GM23248 (cell line): Measurements from ENCODE around the gene UAP1L1. TPM values are rescaled to one million over a fixed set of nuclear protein-coding genes. Genes with fewer than 3 reads are reported as not detected.
A peak's percentile ranks its signal among the peaks of the same experiment; 100 is the strongest.

Experiments
- DNase-seq: peaks from one replicate; pipeline ENCODE4 v3.0.0-alpha.2; 2015
- H2AFZ ChIP-seq: fragments of 200-600 bp; sonication (generic); 2 replicates; pipeline ENCODE4 v1.6.1; 2016; ENCODE audit warnings: antibody characterized with exemption
- H3F3A ChIP-seq: fragments of 200-600 bp; sonication (generic); 2 replicates; pipeline ENCODE4 v1.6.1; 2016; ENCODE audit warnings: mild to moderate bottlenecking, antibody characterized with exemption, mixed run types; ENCODE audit not compliant: insufficient read depth
- H3K27ac ChIP-seq: fragments of 200-600 bp; sonication (generic); 2 replicates; pipeline ENCODE4 v1.5.1; 2016; ENCODE audit warnings: mild to moderate bottlenecking
- H3K27me3 ChIP-seq: fragments of 200-600 bp; sonication (generic); replicated peaks from 2 replicates; pipeline ENCODE4 v1.6.1; 2016; ENCODE audit warnings: mild to moderate bottlenecking; ENCODE audit not compliant: insufficient read depth
- H3K36me3 ChIP-seq: fragments of 200-600 bp; sonication (generic); 2 replicates; pipeline ENCODE4 v1.6.1; 2016; ENCODE audit warnings: low read depth, mild to moderate bottlenecking
- H3K4me1 ChIP-seq: fragments of 200-600 bp; sonication (generic); 2 replicates; pipeline ENCODE4 v1.6.1; 2016; ENCODE audit warnings: mild to moderate bottlenecking; ENCODE audit not compliant: insufficient read depth
- H3K4me2 ChIP-seq: fragments of 200-600 bp; sonication (generic); one replicate; pipeline ENCODE4 v1.6.1; 2016; ENCODE audit warnings: mild to moderate bottlenecking; ENCODE audit not compliant: unreplicated experiment
- H3K4me3 ChIP-seq: fragments of 200-600 bp; sonication (generic); 2 replicates; pipeline ENCODE4 v1.5.1; 2016; ENCODE audit warnings: mild to moderate bottlenecking
- H3K79me2 ChIP-seq: fragments of 200-600 bp; sonication (generic); 2 replicates; pipeline ENCODE4 v1.6.1; 2016; ENCODE audit warnings: mild to moderate bottlenecking; ENCODE audit not compliant: insufficient read depth
- H3K9ac ChIP-seq: fragments of 200-600 bp; sonication (generic); 2 replicates; pipeline ENCODE4 v1.6.1; 2016; ENCODE audit warnings: mild to moderate bottlenecking
- H3K9me2 ChIP-seq: fragments of 200-600 bp; sonication (generic); 2 replicates; pipeline ENCODE4 v1.6.1; 2016; ENCODE audit warnings: mixed run types, mild to moderate bottlenecking, moderate library complexity; ENCODE audit not compliant: insufficient read depth
- H3K9me3 ChIP-seq: fragments of 200-600 bp; sonication (generic); one replicate; pipeline ENCODE4 v1.6.1; 2017; ENCODE audit warnings: low read depth
- H4K20me1 ChIP-seq: fragments of 200-600 bp; sonication (generic); 2 replicates; pipeline ENCODE4 v1.6.0; 2016; ENCODE audit not compliant: insufficient read depth
- EZH2 ChIP-seq: fragments of 200-600 bp; sonication (generic); IDR thresholded peaks from 2 replicates; pipeline ENCODE4 v1.6.1; 2018; ENCODE audit warnings: antibody characterized with exemption, mild to moderate bottlenecking; ENCODE audit not compliant: insufficient read depth, poor library complexity, severe bottlenecking
- EZH2phosphoT487 ChIP-seq: fragments of 200-600 bp; sonication (generic); IDR thresholded peaks from 2 replicates; pipeline ENCODE4 v1.6.1; 2018; ENCODE audit warnings: antibody characterized with exemption, moderate library complexity, mild to moderate bottlenecking, low read depth; ENCODE audit not compliant: insufficient read depth
- WGBS, 2 experiments: methylation state at CpG; one replicate each; pipeline ENCODE4 v1.1.6; 2015 to 2017; ENCODE audit warnings: low lambda C conversion rate in 2 of 2, low coverage in 1 of 2; ENCODE audit errors: missing lambda C conversion rate in 2 of 2; 5-methylcytosine and 5-hydroxymethylcytosine counted together
- in situ Hi-C: fragments of 300-500 bp; cut with MboI; formaldehyde crosslinking; loops from 2 replicates; pipeline ENCODE4 v1.15.0; 2020
- polyA plus RNA-seq: library from polyadenylated mRNA; unstranded; fragments of >200 nt; fragmentation: Nextera tagmentation; extraction: Ambion mirVana; gene quantifications from 2 replicates; pipeline ENCODE4 v1.2.1, GENCODE V29; 2016
- total RNA-seq: library from RNA; depleted of rRNA; stranded (reverse); fragments of >200 nt; shearing (Covaris generic); gene quantifications from 2 replicates; pipeline ENCODE4 v1.2.3, GENCODE V29; 2014

The UAP1L1 gene
- total and polyA plus RNA-seq, 2 experiments from 2014 or later: 4.3 to 5.7 TPM

DNA sequence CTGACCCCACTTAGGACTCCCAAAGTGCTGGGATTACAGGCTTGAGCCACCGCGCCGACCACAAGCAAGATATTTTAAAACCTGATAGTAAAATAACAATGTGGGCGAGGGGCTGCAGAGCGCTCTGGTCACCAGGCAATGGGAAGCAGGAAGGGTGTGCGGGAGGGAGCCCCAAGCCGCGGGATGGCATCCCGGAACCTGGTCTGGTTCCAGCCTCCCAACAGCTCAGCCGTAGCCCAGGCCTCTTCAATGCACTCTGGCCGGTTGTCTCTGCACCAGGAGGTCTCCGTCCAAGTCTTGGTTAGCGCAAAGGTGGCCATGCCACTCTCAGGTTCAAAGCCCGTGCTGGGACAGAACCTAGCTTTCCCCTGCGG, 694 bp upstream of the UAP1L1 start:
- H3K4me1 ChIP-seq: no peaks in the 10 kb centered on the region
- in situ Hi-C loops: no loop called here
- no peaks in the 10 kb centered on the region for H3K27me3 ChIP-seq
- H3K36me3 ChIP-seq: 0 out of 2 replicates have a peak, but pooled peaks cover 2% of the 10 kb centered on the region
- WGBS, 2 experiments: 76 to 81% methylated on average over 15 of the region's 15 CpGs
- H3K9me3 ChIP-seq: no peaks in the 10 kb centered on the region
- DNase-seq: no peak
- peak overlapping the region; percentile 55; the same call in 1 of the 2 replicates for H3K9ac ChIP-seq
- peaks cover 6% of the 10 kb centered on the region; the same call in 1 of the 2 replicates for H3K79me2 ChIP-seq
- H3K4me3 ChIP-seq: peak overlapping the region; percentile 79
- H2AFZ ChIP-seq: peak overlapping the region; percentile 74
- no peaks in the 10 kb centered on the region for H4K20me1 ChIP-seq
- H3K27ac ChIP-seq: no peak overlapping the region
- H3K4me2 ChIP-seq: peak overlapping the region; percentile 70
- H3F3A ChIP-seq: peaks cover 5% of the 10 kb centered on the region; the same call in 1 of the 2 replicates
- no peaks in the 10 kb centered on the region for H3K9me2 ChIP-seq
- TF ChIP-seq EZH2 (no peak), EZH2phosphoT487 (no peak)

DNA sequence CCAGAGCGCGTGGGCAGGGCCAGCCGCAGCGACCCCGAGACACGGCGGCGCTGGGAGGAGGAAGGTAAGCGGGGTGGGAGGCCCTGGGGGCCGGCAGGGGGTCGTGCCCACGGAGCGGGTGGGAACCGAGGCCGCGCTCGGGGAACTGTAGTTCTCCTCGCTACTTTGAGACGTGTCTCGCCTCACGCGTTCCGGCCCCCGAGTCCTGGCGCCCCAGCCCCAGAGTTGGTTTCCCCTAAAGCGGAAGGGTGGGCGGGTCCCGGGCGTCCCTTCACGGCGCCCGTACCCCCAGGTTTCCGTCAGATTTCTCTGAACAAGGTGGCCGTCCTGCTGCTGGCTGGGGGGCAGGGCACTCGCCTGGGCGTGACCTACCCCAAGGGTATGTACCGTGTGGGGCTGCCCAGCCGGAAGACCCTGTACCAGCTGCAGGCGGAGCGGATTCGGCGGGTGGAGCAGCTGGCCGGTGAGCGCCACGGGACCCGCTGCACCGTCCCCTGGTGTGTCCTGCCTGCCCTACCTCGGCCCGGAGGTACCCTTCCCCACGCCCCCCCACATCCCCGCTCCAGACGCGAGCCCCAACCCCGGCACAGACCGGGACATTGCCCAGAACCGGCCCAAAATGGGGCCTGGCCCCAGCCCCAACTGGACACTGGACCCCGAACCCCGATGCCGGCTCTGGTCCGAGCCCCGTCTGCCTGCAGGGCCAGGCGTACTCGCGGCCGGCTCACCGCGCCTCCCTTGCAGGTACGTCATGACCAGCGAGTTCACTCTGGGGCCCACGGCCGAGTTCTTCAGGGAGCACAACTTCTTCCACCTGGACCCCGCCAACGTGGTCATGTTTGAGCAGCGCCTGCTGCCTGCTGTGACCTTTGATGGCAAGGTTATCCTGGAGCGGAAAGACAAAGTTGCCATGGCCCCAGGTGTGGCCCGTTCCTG, 709 bp downstream of the UAP1L1 start:
- Histone ChIP-seq H3F3A (peaks cover 11% of the 10 kb centered on the region), H3K9me3 (no peaks in the 10 kb centered on the region), H3K27me3 (no peaks in the 10 kb centered on the region), H3K9me2 (no peaks in the 10 kb centered on the region), H3K27ac (no peak overlapping the region), H3K36me3 (0 out of 2 replicates have a peak, but pooled peaks cover 2% of the 10 kb centered on the region), H3K9ac (peak overlapping the region; percentile 68), H3K79me2 (peaks cover 6% of the 10 kb centered on the region; the same call in 1 of the 2 replicates), H4K20me1 (no peaks in the 10 kb centered on the region), H3K4me2 (peak overlapping the region; percentile 81), H3K4me3 (peak overlapping the region; percentile 79), H3K4me1 (peaks cover 5% of the 10 kb centered on the region), H2AFZ (peak overlapping the region; percentile 70)
- in situ Hi-C loops: no loop called here
- peak; percentile 27 for DNase-seq
- 36 to 65% methylated on average over 24 to 50 of the region's 76 CpGs for WGBS, 2 experiments
- TF ChIP-seq EZH2 (no peak), EZH2phosphoT487 (no peak)

DNA sequence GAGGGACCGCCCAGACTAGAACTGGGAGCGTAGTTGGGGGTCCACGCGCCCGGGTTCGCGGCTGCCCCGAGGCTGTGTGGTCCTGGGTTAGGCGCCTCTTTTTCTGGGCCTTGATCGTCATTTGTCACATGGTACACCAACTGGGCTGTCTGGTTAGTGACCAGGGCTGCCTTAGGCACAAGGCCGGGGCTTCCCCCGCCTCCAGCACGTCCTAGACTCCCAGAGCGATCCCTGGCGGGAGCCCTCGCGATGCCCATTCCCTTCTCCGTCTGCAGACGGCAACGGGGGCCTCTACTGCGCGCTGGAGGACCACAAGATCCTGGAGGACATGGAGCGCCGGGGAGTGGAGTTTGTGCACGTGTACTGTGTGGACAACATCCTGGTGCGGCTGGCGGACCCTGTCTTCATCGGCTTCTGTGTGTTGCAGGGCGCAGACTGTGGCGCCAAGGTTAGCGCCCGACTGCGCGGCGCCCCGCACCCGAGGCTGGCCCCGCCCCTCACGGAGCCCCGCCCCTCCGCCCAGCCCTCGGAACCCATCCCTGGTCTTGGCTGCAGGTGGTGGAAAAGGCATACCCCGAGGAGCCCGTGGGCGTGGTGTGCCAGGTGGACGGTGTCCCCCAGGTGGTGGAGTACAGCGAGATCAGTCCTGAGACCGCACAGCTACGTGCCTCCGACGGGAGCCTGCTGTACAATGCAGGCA, 1.5 kb downstream of the UAP1L1 start:
- no peaks in the 10 kb centered on the region for H3K9me3 ChIP-seq
- H3K36me3 ChIP-seq: 0 out of 2 replicates have a peak, but pooled peaks cover 2% of the 10 kb centered on the region
- H3K79me2 ChIP-seq: peaks cover 6% of the 10 kb centered on the region; the same call in 1 of the 2 replicates
- no peak overlapping the region for H3K4me3 ChIP-seq
- in situ Hi-C loops: no loop called here
- H3K27ac ChIP-seq: no peak overlapping the region
- no peaks in the 10 kb centered on the region for H3K9me2 ChIP-seq
- peaks cover 11% of the 10 kb centered on the region for H3K4me1 ChIP-seq
- TF ChIP-seq EZH2: no peak
- TF ChIP-seq EZH2phosphoT487: no peak
- no peak overlapping the region for H2AFZ ChIP-seq
- no peak overlapping the region for H3K9ac ChIP-seq
- 79 to 88% methylated on average over 36 to 50 of the region's 51 CpGs for WGBS, 2 experiments
- no peaks in the 10 kb centered on the region for H4K20me1 ChIP-seq
- H3K27me3 ChIP-seq: no peaks in the 10 kb centered on the region
- H3K4me2 ChIP-seq: no peak overlapping the region
- DNase-seq: no peak
- peaks cover 16% of the 10 kb centered on the region for H3F3A ChIP-seq

DNA sequence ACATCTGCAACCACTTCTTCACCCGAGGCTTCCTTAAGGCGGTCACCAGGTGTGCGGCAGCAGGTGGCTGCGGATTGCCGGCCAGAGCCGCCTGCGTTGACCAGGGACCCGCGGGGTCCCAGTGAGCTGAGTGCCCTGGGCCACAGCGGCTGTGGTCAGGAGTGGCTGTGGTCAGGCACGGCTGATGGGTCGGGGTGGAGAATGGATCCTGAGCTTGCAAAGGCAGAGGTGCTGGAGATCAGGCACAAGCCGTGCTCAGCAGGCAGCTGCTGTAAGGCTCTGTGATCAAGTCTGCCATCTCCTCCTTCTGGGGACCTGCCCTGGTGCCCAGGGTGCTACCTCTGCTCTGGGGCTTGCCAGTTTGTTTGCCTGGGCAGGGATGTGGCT, 2.1 kb downstream of the UAP1L1 start:
- in situ Hi-C loops: no loop called here
- H2AFZ ChIP-seq: no peak overlapping the region
- H3K79me2 ChIP-seq: peaks cover 6% of the 10 kb centered on the region; the same call in 1 of the 2 replicates
- H3K9me3 ChIP-seq: no peaks in the 10 kb centered on the region
- no peaks in the 10 kb centered on the region for H3K27me3 ChIP-seq
- H3K4me3 ChIP-seq: no peak overlapping the region
- H3K9ac ChIP-seq: no peak overlapping the region
- peaks cover 16% of the 10 kb centered on the region for H3K4me1 ChIP-seq
- H3K9me2 ChIP-seq: no peaks in the 10 kb centered on the region
- H3K4me2 ChIP-seq: no peak overlapping the region
- peaks cover 22% of the 10 kb centered on the region for H3F3A ChIP-seq
- 91 to 92% methylated on average over 13 of the region's 13 CpGs for WGBS, 2 experiments
- H3K27ac ChIP-seq: no peak overlapping the region
- no peak for TF ChIP-seq EZH2phosphoT487
- no peak for TF ChIP-seq EZH2
- H3K36me3 ChIP-seq: 0 out of 2 replicates have a peak, but pooled peaks cover 2% of the 10 kb centered on the region
- H4K20me1 ChIP-seq: no peaks in the 10 kb centered on the region
- no peak for DNase-seq
